ENCODE results near the gene EFCAB6. TPM values are rescaled to one million over a fixed set of nuclear protein-coding genes. Genes with fewer than 3 reads are reported as not detected.

EFCAB6 gene
- total RNA-seq, 1 experiment from 2014 or later = 0.40 TPM

GRCh38 chr22:43654271-43654670 is 157.8 kb downstream of the EFCAB6 start:
- Mint-ChIP-seq H3K4me3 (ENCODE audit: unreplicated experiment) (no peak overlapping the region), H3K9me3 (ENCODE audit: unreplicated experiment) (peaks cover 14% of the 10 kb centered on the region), H3K27me3 (ENCODE audit: insufficient read depth, unreplicated experiment) (peaks cover 67% of the 10 kb centered on the region), H3K36me3 (ENCODE audit: insufficient read depth, unreplicated experiment) (no peaks in the 10 kb centered on the region), H3K4me1 (ENCODE audit: insufficient read depth, unreplicated experiment) (no peaks in the 10 kb centered on the region), H3K27ac (ENCODE audit: low read depth, unreplicated experiment) (no peak overlapping the region)
- CTCF ChIA-PET = no interaction called here
- POLR2A ChIA-PET = no interaction called here
- no peak for TF ChIP-seq CTCF (IDR thresholded peaks at IDR 0.05; ENCODE audit: unreplicated experiment)
- BruUV-seq (replicated peaks) = no TSS peak
- DNase-seq (ENCODE audit: unreplicated experiment) = no peak
- intact Hi-C loops (cut with micrococcal nuclease) = no loop called here

DNA sequence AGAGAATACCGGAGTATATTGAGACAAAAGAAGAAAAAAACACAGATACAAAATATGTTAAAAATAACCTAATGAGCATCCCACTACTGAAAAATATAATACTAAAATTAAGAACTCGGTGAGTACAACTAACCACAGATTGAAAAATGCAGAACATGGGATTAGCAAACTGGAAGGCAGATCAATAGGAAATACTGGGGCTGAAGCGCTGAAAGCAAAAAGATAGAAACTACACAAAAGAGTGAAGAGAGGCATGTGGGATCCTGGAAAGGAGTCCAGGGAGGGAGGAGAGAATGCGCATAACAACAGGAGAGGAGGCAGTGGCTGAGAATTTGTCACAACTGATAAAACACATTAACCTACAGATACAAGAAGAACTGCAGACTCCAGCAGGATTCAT is 159.3 kb downstream of the EFCAB6 start:
- intact Hi-C loops (cut with micrococcal nuclease) = no loop called here
- no peaks in the 10 kb centered on the region for H3K4me1 Mint-ChIP-seq (ENCODE audit: insufficient read depth, unreplicated experiment)
- peaks cover 67% of the 10 kb centered on the region for H3K27me3 Mint-ChIP-seq (ENCODE audit: insufficient read depth, unreplicated experiment)
- peaks cover 14% of the 10 kb centered on the region for H3K9me3 Mint-ChIP-seq (ENCODE audit: unreplicated experiment)
- no peak overlapping the region for H3K4me3 Mint-ChIP-seq (ENCODE audit: unreplicated experiment)
- POLR2A ChIA-PET = no interaction called here
- H3K27ac Mint-ChIP-seq (ENCODE audit: low read depth, unreplicated experiment) = no peak overlapping the region
- BruUV-seq (replicated peaks) = no TSS peak
- CTCF ChIA-PET = no interaction called here
- TF ChIP-seq CTCF (IDR thresholded peaks at IDR 0.05; ENCODE audit: unreplicated experiment) = no peak
- DNase-seq (ENCODE audit: unreplicated experiment) = no peak
- no peaks in the 10 kb centered on the region for H3K36me3 Mint-ChIP-seq (ENCODE audit: insufficient read depth, unreplicated experiment)

DNA sequence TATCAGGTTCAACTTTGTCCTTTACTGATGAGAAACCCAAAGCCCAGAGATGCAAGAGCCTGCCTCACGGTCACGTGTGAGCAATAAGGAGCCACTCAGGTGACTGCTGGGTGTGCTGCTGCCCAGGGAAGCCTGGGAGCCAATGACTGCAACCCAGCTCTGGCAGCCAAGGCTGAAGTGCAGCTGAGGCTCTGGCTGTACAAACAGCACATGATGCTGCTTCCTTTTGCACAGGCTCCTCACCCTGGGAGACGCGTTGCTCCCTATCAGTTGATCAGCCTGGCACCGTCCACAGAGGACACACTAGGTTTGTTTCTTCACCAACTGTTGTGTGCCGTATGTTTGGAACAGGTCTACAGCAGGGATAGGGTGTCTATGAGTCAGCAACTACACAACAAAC is 168.7 kb downstream of the EFCAB6 start:
- intact Hi-C loops (cut with micrococcal nuclease) = no loop called here
- ChIA-PET POLR2A (no interaction called here), CTCF (interaction anchor here (0.6 kb wide), 1 partner anchor 37 kb away, joined by 3 read pairs; no protein-coding TSS in a partner anchor)
- no peak overlapping the region for H3K27ac Mint-ChIP-seq (ENCODE audit: low read depth, unreplicated experiment)
- TF ChIP-seq CTCF (IDR thresholded peaks at IDR 0.05; ENCODE audit: unreplicated experiment) = no peak
- DNase-seq (ENCODE audit: unreplicated experiment) = no peak
- no peaks in the 10 kb centered on the region for H3K4me1 Mint-ChIP-seq (ENCODE audit: insufficient read depth, unreplicated experiment)
- no TSS peak for BruUV-seq (replicated peaks)
- H3K9me3 Mint-ChIP-seq (ENCODE audit: unreplicated experiment) = peaks cover 11% of the 10 kb centered on the region
- no peaks in the 10 kb centered on the region for H3K36me3 Mint-ChIP-seq (ENCODE audit: insufficient read depth, unreplicated experiment)
- H3K27me3 Mint-ChIP-seq (ENCODE audit: insufficient read depth, unreplicated experiment) = peaks cover 51% of the 10 kb centered on the region
- H3K4me3 Mint-ChIP-seq (ENCODE audit: unreplicated experiment) = no peak overlapping the region

- peaks cover 43% of the 10 kb centered on the region for H3K27me3 Mint-ChIP-seq (ENCODE audit: insufficient read depth, unreplicated experiment)
- no peak overlapping the region for H3K4me3 Mint-ChIP-seq (ENCODE audit: unreplicated experiment)
- no peaks in the 10 kb centered on the region for H3K4me1 Mint-ChIP-seq (ENCODE audit: insufficient read depth, unreplicated experiment)
- H3K27ac Mint-ChIP-seq (ENCODE audit: low read depth, unreplicated experiment) = no peak overlapping the region
- H3K36me3 Mint-ChIP-seq (ENCODE audit: insufficient read depth, unreplicated experiment) = no peaks in the 10 kb centered on the region
- BruUV-seq (replicated peaks) = no TSS peak
- POLR2A ChIA-PET = no interaction called here
- no peak for TF ChIP-seq CTCF (IDR thresholded peaks at IDR 0.05; ENCODE audit: unreplicated experiment)
- no peak for DNase-seq (ENCODE audit: unreplicated experiment)
- CTCF ChIA-PET = interaction anchor here (0.6 to 0.7 kb wide), 3 partner anchors 18 to 91 kb away, joined by 3 to 5 read pairs (median 4); no protein-coding TSS in a partner anchor
- H3K9me3 Mint-ChIP-seq (ENCODE audit: unreplicated experiment) = peaks cover 11% of the 10 kb centered on the region
- intact Hi-C loops (cut with micrococcal nuclease) = no loop called here
These were observed 169.5 kb downstream of the EFCAB6 start for GRCh38 chr22:43642319-43643206.

All from MCF 10A (cell line).